Measurements from ENCODE around the gene TRIM52.

GRCh38 chr5:181248277-181248676, 12.7 kb downstream of the TRIM52 start:
- TF ChIP-seq CTCF (IDR thresholded peaks at IDR 0.05) (no peak), POLR2A (IDR thresholded peaks at IDR 0.05) (no peak), EP300 (IDR thresholded peaks at IDR 0.05) (no peak)

Measured in ovary (tissue), 3 donors.